B cell (primary cell): ENCODE measurements around the gene CD59. TPM values are rescaled to one million over a fixed set of nuclear protein-coding genes. Genes with fewer than 3 reads are reported as not detected.

ENCODE experiments used
- ATAC-seq: fragments of 200-7000 bp; cut with Tn5 transposase; one replicate; pipeline ENCODE4 v1.10.0; 2021; ENCODE audit warnings: low read depth, mild to moderate bottlenecking, moderate number of reproducible peaks, moderate library complexity
- CTCF ChIA-PET: fragments of 350-600 bp; sonication (Branson Sonifier 250); formaldehyde crosslinking; loops from one replicate; lab custom pipeline; 2021; ENCODE audit warnings: antibody characterized with exemption, inconsistent platforms; lab: Charles Lee
- POLR2A ChIA-PET: fragments of 350-600 bp; sonication (Branson Sonifier 250); formaldehyde crosslinking; loops from one replicate; lab custom pipeline; 2021; ENCODE audit warnings: antibody characterized with exemption; lab: Charles Lee
- DNase-seq: peaks from one replicate; pipeline ENCODE4 v3.0.0; 2013
- H2AFZ ChIP-seq: 2 replicates; pipeline ENCODE4 v1.6.1; 2012; ENCODE audit warnings: mild to moderate bottlenecking, low read depth, low read length; ENCODE audit not compliant: insufficient read depth, poor library complexity, severe bottlenecking
- H3K27ac ChIP-seq, 2 donors: 1 replicate in 1 of 2; 2 replicates in 1 of 2; pipeline ENCODE4 v1.5.1; 2012 to 2013; ENCODE audit warnings: low read length in 2 of 2, mild to moderate bottlenecking in 2 of 2, moderate library complexity in 1 of 2
- H3K27me3 ChIP-seq, 4 experiments: fragments of 200-600 bp in 1 of 4; sonication (generic) in 1 of 4; replicated peaks in 1 of 4; 1 replicate in 2 of 4; 2 replicates in 2 of 4; pipeline versions ENCODE4 v1.6.1 to v1.7.0; 2013 to 2016; ENCODE audit warnings: low read length in 3 of 4, mild to moderate bottlenecking in 2 of 4, mixed read lengths in 1 of 4, moderate library complexity in 1 of 4; ENCODE audit not compliant: insufficient read depth in 4 of 4, control insufficient read depth in 3 of 4; ENCODE audit errors: control extremely low read depth in 1 of 4
- H3K36me3 ChIP-seq, 2 experiments: replicated peaks in 1 of 2; 1 replicate in 1 of 2; 2 replicates in 1 of 2; pipeline versions ENCODE4 v1.6.1 to v1.7.1; 2013; ENCODE audit warnings: low read length in 1 of 2; ENCODE audit not compliant: insufficient read depth in 2 of 2, control insufficient read depth in 1 of 2; ENCODE audit errors: control extremely low read depth in 1 of 2, extremely low read depth in 1 of 2
- H3K4me1 ChIP-seq, 2 donors: fragments of 200-600 bp in 1 of 2; sonication (generic) in 1 of 2; 1 replicate in 1 of 2; 2 replicates in 1 of 2; pipeline versions ENCODE4 v1.5.1 to v1.6.1; 2013 to 2017; ENCODE audit warnings: low read length in 2 of 2; ENCODE audit not compliant: control insufficient read depth in 2 of 2, insufficient read depth in 2 of 2
- H3K4me2 ChIP-seq: replicated peaks from 2 replicates; pipeline ENCODE3; 2012; ENCODE audit warnings: mild to moderate bottlenecking, low read depth, low read length; ENCODE audit not compliant: poor library complexity, severe bottlenecking
- H3K4me3 ChIP-seq, 5 experiments: fragments of 200-600 bp in 1 of 5; sonication (generic) in 1 of 5; 1 replicate in 3 of 5; 2 replicates in 2 of 5; pipeline versions ENCODE4 v1.5.1 to v1.7.0; 2011 to 2016; ENCODE audit warnings: low read length in 4 of 5, mild to moderate bottlenecking in 4 of 5, low read depth in 2 of 5, control low read depth in 1 of 5, moderate library complexity in 1 of 5; ENCODE audit not compliant: insufficient read depth in 1 of 5; ENCODE audit errors: control extremely low read depth in 1 of 5, extremely low read depth in 1 of 5
- H3K79me2 ChIP-seq: fragments of 200-600 bp; sonication (generic); one replicate; pipeline ENCODE4 v1.6.0; 2016; ENCODE audit warnings: low read length; ENCODE audit not compliant: control insufficient read depth, insufficient read depth
- H3K9ac ChIP-seq: fragments of 200-600 bp; sonication (generic); 2 replicates; pipeline ENCODE4 v1.6.1; 2017; ENCODE audit warnings: mild to moderate bottlenecking, low read length, moderate library complexity
- H3K9me3 ChIP-seq, 3 donors: one replicate each; pipeline versions ENCODE4 v1.6.1 to v1.7.1; 2013; ENCODE audit warnings: low read length in 2 of 3; ENCODE audit not compliant: control insufficient read depth in 2 of 3, insufficient read depth in 1 of 3; ENCODE audit errors: control extremely low read depth in 1 of 3
- H4K20me1 ChIP-seq: 2 replicates; pipeline ENCODE4 v1.6.0; 2012; ENCODE audit warnings: mild to moderate bottlenecking, low read length; ENCODE audit not compliant: insufficient read depth, control insufficient read depth, poor library complexity, severe bottlenecking
- H3K27ac Mint-ChIP-seq: one replicate; pipeline ENCODE4 v1.8.0; 2021; ENCODE audit warnings: mixed read lengths
- H3K27me3 Mint-ChIP-seq: one replicate; pipeline ENCODE4 v1.8.0; 2021; ENCODE audit warnings: mixed read lengths
- H3K4me1 Mint-ChIP-seq: one replicate; pipeline ENCODE4 v1.8.0; 2021; ENCODE audit warnings: mixed read lengths
- H3K4me3 Mint-ChIP-seq: one replicate; pipeline ENCODE4 v1.8.0; 2021; ENCODE audit warnings: mixed read lengths
- H3K9me3 Mint-ChIP-seq: one replicate; pipeline ENCODE4 v1.8.0; 2022; ENCODE audit warnings: mixed read lengths; ENCODE audit not compliant: insufficient read depth
- EZH2 ChIP-seq: IDR thresholded peaks from 2 replicates; pipeline ENCODE4 v1.6.1; 2012; ENCODE audit warnings: borderline replicate concordance, low read depth, mild to moderate bottlenecking, moderate library complexity, low read length; ENCODE audit not compliant: insufficient read depth, poor library complexity, severe bottlenecking
- WGBS: methylation state at CpG from one replicate; pipeline ENCODE4 v1.1.5; 2013; ENCODE audit warnings: missing lambda C conversion rate; ENCODE audit not compliant: insufficient coverage; 5-methylcytosine and 5-hydroxymethylcytosine counted together
- intact Hi-C: fragments of 100-400 bp; cut with micrococcal nuclease; formaldehyde crosslinking; loops from one replicate; pipeline ENCODE4 v1.10.0; 2022
- polyA plus RNA-seq: library from polyadenylated mRNA; depleted of rRNA; stranded (reverse); fragments of >200 nt; gene quantifications from 2 replicates; pipeline ENCODE4 v1.2.3, GENCODE V29; 2012
- total RNA-seq, 2 donors: library from RNA; stranded (reverse); fragments of 120-200 nt in 1 of 2; gene quantifications; 1 replicate in 1 of 2; 2 replicates in 1 of 2; pipeline versions ENCODE4 v1.2.3 to v1.2.4, GENCODE V29; 2013 to 2022
- TF ChIP-seq, protein P1 (sequence below): fragments of 200-600 bp; IDR thresholded peaks from one replicate; pipeline ENCODE4 v1.8.0; 2022; ENCODE audit warnings: antibody characterized with exemption, mild to moderate bottlenecking

Gene CD59
- total and polyA plus RNA-seq, 2 donors (not counting 1 experiment from before 2014, with no cell fraction given) = 10.9 to 41.3 TPM

DNA sequence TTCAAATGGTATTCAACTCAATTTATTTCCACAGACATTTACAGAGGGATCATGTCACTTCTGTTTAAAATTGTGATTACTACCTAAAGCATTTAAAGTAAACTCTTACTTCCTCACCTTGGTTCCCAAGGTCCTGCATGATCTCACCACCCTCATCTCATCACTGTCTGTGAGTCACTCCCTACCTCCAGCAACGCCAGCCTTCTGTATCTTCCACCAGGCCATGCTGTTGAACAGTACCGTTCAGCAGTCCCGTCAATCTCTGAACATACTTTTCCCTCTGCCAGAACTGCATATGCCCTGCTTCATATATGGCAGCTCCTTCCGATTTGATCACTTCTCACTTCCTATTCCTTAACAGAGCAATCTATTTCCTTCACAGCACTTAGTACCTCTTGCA, 36.1 kb upstream of the CD59 start:
- Histone ChIP-seq H3K4me1 (peaks cover 21 to 24% of the 10 kb centered on the region in 2 donors), H3K9ac (no peak overlapping the region), H3K9me3 (no peaks in the 10 kb centered on the region), H3K79me2 (peaks cover 36% of the 10 kb centered on the region), H3K27ac (no peak overlapping the region), H3K4me2 (peak overlapping the region; percentile 85), H4K20me1 (peaks cover 25% of the 10 kb centered on the region), H3K36me3 (peaks cover 4 to 23% of the 10 kb centered on the region in 2 experiments), H3K4me3 (no peak overlapping the region), H3K27me3 (peaks cover 0 to 8% (median 2%) of the 10 kb centered on the region in 4 experiments), H2AFZ (no peak overlapping the region)
- Mint-ChIP-seq H3K27me3 (peaks cover 8% of the 10 kb centered on the region), H3K4me3 (peak overlapping the region; percentile 62), H3K4me1 (peaks cover 43% of the 10 kb centered on the region), H3K27ac (no peak overlapping the region), H3K9me3 (no peaks in the 10 kb centered on the region)
- ChIA-PET CTCF (interaction anchor here (0.5 to 1.5 kb wide), 2 partner anchors 30 to 612 kb away, joined by 3 to 5 read pairs; no protein-coding TSS in a partner anchor), POLR2A (no interaction called here)
- WGBS = 89% methylated on average over 4 of the region's 4 CpGs
- TF ChIP-seq, protein P1, sequence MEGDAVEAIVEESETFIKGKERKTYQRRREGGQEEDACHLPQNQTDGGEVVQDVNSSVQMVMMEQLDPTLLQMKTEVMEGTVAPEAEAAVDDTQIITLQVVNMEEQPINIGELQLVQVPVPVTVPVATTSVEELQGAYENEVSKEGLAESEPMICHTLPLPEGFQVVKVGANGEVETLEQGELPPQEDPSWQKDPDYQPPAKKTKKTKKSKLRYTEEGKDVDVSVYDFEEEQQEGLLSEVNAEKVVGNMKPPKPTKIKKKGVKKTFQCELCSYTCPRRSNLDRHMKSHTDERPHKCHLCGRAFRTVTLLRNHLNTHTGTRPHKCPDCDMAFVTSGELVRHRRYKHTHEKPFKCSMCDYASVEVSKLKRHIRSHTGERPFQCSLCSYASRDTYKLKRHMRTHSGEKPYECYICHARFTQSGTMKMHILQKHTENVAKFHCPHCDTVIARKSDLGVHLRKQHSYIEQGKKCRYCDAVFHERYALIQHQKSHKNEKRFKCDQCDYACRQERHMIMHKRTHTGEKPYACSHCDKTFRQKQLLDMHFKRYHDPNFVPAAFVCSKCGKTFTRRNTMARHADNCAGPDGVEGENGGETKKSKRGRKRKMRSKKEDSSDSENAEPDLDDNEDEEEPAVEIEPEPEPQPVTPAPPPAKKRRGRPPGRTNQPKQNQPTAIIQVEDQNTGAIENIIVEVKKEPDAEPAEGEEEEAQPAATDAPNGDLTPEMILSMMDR = no peak
- TF ChIP-seq EZH2 = no peak
- no peak for ATAC-seq
- no peak for DNase-seq
- intact Hi-C loops = loop anchor here (2.0 to 10.0 kb wide), 3 partner anchors 281 to 877 kb away; partner anchors contain the start of genes CAT and QSER1

DNA sequence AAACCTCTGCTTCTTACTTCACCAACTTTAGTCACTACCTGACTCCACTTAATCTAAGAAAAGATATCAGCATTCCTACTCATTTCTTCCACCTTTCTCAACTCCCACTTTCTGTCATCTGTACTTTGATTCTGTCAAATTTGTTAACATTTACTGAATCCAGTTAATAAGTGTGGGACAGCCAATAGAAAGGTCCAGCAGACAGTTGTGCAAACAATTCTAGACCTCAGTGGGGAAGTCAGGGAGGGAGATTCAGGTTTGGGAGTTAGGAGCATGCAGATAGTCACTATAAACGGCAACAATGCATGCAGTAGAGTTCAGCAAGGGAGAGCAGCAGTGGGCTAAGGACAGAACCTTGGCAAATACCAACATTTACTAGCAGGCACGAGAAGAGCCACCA, 34.0 kb upstream of the CD59 start:
- H4K20me1 ChIP-seq = peaks cover 25% of the 10 kb centered on the region
- CTCF ChIA-PET = no interaction called here
- POLR2A ChIA-PET = no interaction called here
- H3K4me2 ChIP-seq = no peak overlapping the region
- Mint-ChIP-seq H3K27me3 (no peaks in the 10 kb centered on the region), H3K4me3 (no peak overlapping the region), H3K27ac (no peak overlapping the region), H3K9me3 (no peaks in the 10 kb centered on the region), H3K4me1 (peaks cover 37% of the 10 kb centered on the region)
- H3K9me3 ChIP-seq = no peaks in the 10 kb centered on the region
- H3K9ac ChIP-seq = no peak overlapping the region
- ATAC-seq (no peak), DNase-seq (no peak)
- no peaks in the 10 kb centered on the region for H3K27me3 ChIP-seq
- H3K79me2 ChIP-seq = peaks cover 35% of the 10 kb centered on the region
- 100% methylated on average over 1 of the region's 2 CpGs for WGBS
- peaks cover 11 to 42% of the 10 kb centered on the region in 2 experiments for H3K36me3 ChIP-seq
- intact Hi-C loops = loop anchor here (5.0 to 10.0 kb wide), 2 partner anchors 667 to 875 kb away; partner anchors contain the start of genes CAT and QSER1
- no peak overlapping the region for H2AFZ ChIP-seq
- no peak overlapping the region for H3K4me3 ChIP-seq
- peaks cover 17 to 23% of the 10 kb centered on the region in 2 donors for H3K4me1 ChIP-seq
- TF ChIP-seq EZH2 = no peak
- TF ChIP-seq, protein P1 = no peak
- H3K27ac ChIP-seq = no peak overlapping the region
